Chondrocyte (in vitro differentiated cells): Measurements from ENCODE around the gene CALCR. TPM values are rescaled to one million over a fixed set of nuclear protein-coding genes. Genes with fewer than 3 reads are reported as not detected.

Source experiments
- DNase-seq: peaks from one replicate; pipeline ENCODE4 v3.0.0; 2021; ENCODE audit warnings: mixed read lengths, low spot score
- H3K27ac Mint-ChIP-seq: one replicate; pipeline ENCODE4 v1.8.0; 2021; ENCODE audit warnings: mild to moderate bottlenecking, moderate library complexity, mixed read lengths; ENCODE audit not compliant: unreplicated experiment
- H3K27me3 Mint-ChIP-seq: 2 replicates; pipeline ENCODE4 v1.8.0; 2021; ENCODE audit warnings: low read depth, mixed read lengths
- H3K36me3 Mint-ChIP-seq: 2 replicates; pipeline ENCODE4 v1.8.0; 2021; ENCODE audit warnings: low read depth, mixed read lengths
- H3K4me1 Mint-ChIP-seq: 2 replicates; pipeline ENCODE4 v1.8.0; 2021; ENCODE audit warnings: low read depth, mild to moderate bottlenecking, mixed read lengths
- H3K4me3 Mint-ChIP-seq: one replicate; pipeline ENCODE4 v1.8.0; 2021; ENCODE audit warnings: mild to moderate bottlenecking, moderate library complexity, mixed read lengths; ENCODE audit not compliant: unreplicated experiment
- H3K9me3 Mint-ChIP-seq: 2 replicates; pipeline ENCODE4 v1.8.0; 2021; ENCODE audit warnings: low read depth, mixed read lengths
- CTCF ChIP-seq: fragments of 200-600 bp; sonication (generic); IDR thresholded peaks from 2 replicates; pipeline ENCODE4 v1.5.0; 2021; ENCODE audit warnings: antibody characterized with exemption, mild to moderate bottlenecking, moderate library complexity
- total RNA-seq: library from RNA; stranded (reverse); gene quantifications from 3 replicates; pipeline ENCODE4 v1.2.1, GENCODE V29; 2021

CALCR gene
- total RNA-seq, 1 donor from 2014 or later = 0.20 TPM

GRCh38 chr7:93427107-93427506, 147.4 kb downstream of the CALCR start:
- Mint-ChIP-seq H3K4me3 (no peak overlapping the region), H3K9me3 (no peaks in the 10 kb centered on the region), H3K27ac (no peak overlapping the region), H3K36me3 (no peaks in the 10 kb centered on the region), H3K27me3 (peaks cover 26% of the 10 kb centered on the region), H3K4me1 (no peaks in the 10 kb centered on the region)
- no peak for DNase-seq
- no peak for TF ChIP-seq CTCF

- no peak overlapping the region for H3K4me3 Mint-ChIP-seq
- peaks cover 30% of the 10 kb centered on the region for H3K27me3 Mint-ChIP-seq
- no peak for DNase-seq
- H3K27ac Mint-ChIP-seq = no peak overlapping the region
- H3K36me3 Mint-ChIP-seq = no peaks in the 10 kb centered on the region
- H3K4me1 Mint-ChIP-seq = no peaks in the 10 kb centered on the region
- no peak for TF ChIP-seq CTCF
- no peaks in the 10 kb centered on the region for H3K9me3 Mint-ChIP-seq
Measured at GRCh38 chr7:93426155-93426696, 148.3 kb downstream of the CALCR start.

GRCh38 chr7:93414574-93414973, 159.9 kb downstream of the CALCR start:
- Mint-ChIP-seq H3K27me3 (peaks cover 29% of the 10 kb centered on the region), H3K4me1 (no peaks in the 10 kb centered on the region), H3K9me3 (no peaks in the 10 kb centered on the region)

GRCh38 chr7:93409324-93409723, 165.2 kb downstream of the CALCR start:
- peaks cover 11% of the 10 kb centered on the region for H3K27me3 Mint-ChIP-seq
- H3K4me1 Mint-ChIP-seq = no peaks in the 10 kb centered on the region
- no peaks in the 10 kb centered on the region for H3K36me3 Mint-ChIP-seq
- DNase-seq = no peak
- no peak overlapping the region for H3K4me3 Mint-ChIP-seq
- no peak overlapping the region for H3K27ac Mint-ChIP-seq
- TF ChIP-seq CTCF = no peak
- H3K9me3 Mint-ChIP-seq = peaks cover 20% of the 10 kb centered on the region

More at GRCh38 chr7:93414574-93414973, 159.9 kb downstream of the CALCR start:
- no peak for DNase-seq
- Mint-ChIP-seq H3K36me3 (no peaks in the 10 kb centered on the region), H3K27ac (no peak overlapping the region), H3K4me3 (no peak overlapping the region)
- no peak for TF ChIP-seq CTCF

GRCh38 chr7:93407239-93407638, 167.3 kb downstream of the CALCR start:
- Mint-ChIP-seq H3K4me1 (no peaks in the 10 kb centered on the region), H3K27ac (no peak overlapping the region), H3K27me3 (peaks cover 11% of the 10 kb centered on the region), H3K36me3 (no peaks in the 10 kb centered on the region), H3K4me3 (no peak overlapping the region), H3K9me3 (peaks cover 30% of the 10 kb centered on the region)
- TF ChIP-seq CTCF = no peak
- DNase-seq = no peak
